GM12891 (cell line): ENCODE data around the gene OR1S2.

ENCODE experiments used
- DNase-seq: peaks from one replicate; pipeline ENCODE4 v3.0.0; 2011; ENCODE audit warnings: low spot score; ENCODE audit not compliant: insufficient read length
- FAIRE-seq: peaks from 2 replicates; lab custom pipeline; 2011; peaks lifted over from hg19 to GRCh38; lab: Jason Lieb, UNC
- PAX5 ChIP-seq: IDR thresholded peaks from 2 replicates; pipeline ENCODE4 v1.6.1; 2011; ENCODE audit warnings: low read length, moderate library complexity, mild to moderate bottlenecking; ENCODE audit not compliant: insufficient read depth, severe bottlenecking
- POLR2A ChIP-seq: IDR thresholded peaks from 2 replicates; pipeline ENCODE4 v1.6.1; 2011; ENCODE audit warnings: low read depth, low read length, control low read depth
- POLR2AphosphoS5 ChIP-seq: IDR thresholded peaks from 2 replicates; pipeline ENCODE4 v1.6.1; 2011; ENCODE audit warnings: low read depth, low read length, control low read depth
- POU2F2 ChIP-seq: IDR thresholded peaks from 2 replicates; pipeline ENCODE4 v1.6.1; 2011; ENCODE audit warnings: low read depth, mild to moderate bottlenecking, control low read depth, low read length, moderate library complexity
- SPI1 ChIP-seq: IDR thresholded peaks from 2 replicates; pipeline ENCODE4 v1.6.1; 2011; ENCODE audit warnings: low read depth, low read length, control low read depth
- TAF1 ChIP-seq: IDR thresholded peaks from 2 replicates; pipeline ENCODE4 v1.6.1; 2011; ENCODE audit warnings: low read depth, low read length, control low read depth

The OR1S2 gene

GRCh38 chr11:58188770-58189169 is 15.2 kb downstream of the OR1S2 start, which contains the start of gene OR9Q2:
Gene OR9Q2 (plus strand): TSS chr11:58189070. CDS start chr11:58190491, 1,421 bp downstream.
- FAIRE-seq (no peak), DNase-seq (no peak)
- no peak for TF ChIP-seq SPI1
- TF ChIP-seq TAF1: no peak
- no peak for TF ChIP-seq POU2F2
- TF ChIP-seq POLR2AphosphoS5: no peak
- TF ChIP-seq POLR2A: no peak
- TF ChIP-seq PAX5: no peak

DNA sequence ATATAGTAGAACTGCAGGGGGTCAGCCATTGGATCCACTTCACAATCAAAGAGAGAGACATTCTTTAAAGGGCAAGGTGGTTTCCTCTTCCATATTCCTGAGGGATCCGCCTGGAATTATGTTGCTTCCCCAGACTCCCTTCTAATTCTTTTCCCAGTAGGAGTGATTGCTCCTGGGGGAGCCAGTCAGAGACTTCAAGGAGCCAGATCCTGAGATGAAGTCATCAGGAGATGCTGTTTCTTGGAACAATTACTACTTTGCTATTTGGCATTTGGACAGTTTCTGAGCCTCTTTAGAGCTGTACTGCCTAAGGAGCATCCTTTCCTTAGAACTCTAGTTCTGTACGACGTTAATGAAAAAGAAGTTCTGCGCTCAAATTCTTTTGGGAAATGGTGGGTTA is 17.0 kb downstream of the OR1S2 start:
- no peak for FAIRE-seq
- TF ChIP-seq PAX5 (no peak), POU2F2 (no peak), TAF1 (no peak), POLR2A (no peak), SPI1 (no peak), POLR2AphosphoS5 (no peak)
- no peak for DNase-seq

DNA sequence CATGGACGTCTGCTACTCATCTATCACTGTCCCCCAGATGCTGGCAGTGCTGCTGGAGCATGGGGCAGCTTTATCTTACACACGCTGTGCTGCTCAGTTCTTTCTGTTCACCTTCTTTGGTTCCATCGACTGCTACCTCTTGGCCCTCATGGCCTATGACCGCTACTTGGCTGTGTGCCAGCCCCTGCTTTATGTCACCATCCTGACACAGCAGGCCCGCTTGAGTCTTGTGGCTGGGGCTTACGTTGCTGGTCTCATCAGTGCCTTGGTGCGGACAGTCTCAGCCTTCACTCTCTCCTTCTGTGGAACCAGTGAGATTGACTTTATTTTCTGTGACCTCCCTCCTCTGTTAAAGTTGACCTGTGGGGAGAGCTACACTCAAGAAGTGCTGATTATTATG is 24.3 kb downstream of the OR1S2 start:
- TF ChIP-seq POU2F2 (no peak), POLR2AphosphoS5 (no peak), POLR2A (no peak), TAF1 (no peak), SPI1 (no peak), PAX5 (no peak)
- no peak for FAIRE-seq

DNA sequence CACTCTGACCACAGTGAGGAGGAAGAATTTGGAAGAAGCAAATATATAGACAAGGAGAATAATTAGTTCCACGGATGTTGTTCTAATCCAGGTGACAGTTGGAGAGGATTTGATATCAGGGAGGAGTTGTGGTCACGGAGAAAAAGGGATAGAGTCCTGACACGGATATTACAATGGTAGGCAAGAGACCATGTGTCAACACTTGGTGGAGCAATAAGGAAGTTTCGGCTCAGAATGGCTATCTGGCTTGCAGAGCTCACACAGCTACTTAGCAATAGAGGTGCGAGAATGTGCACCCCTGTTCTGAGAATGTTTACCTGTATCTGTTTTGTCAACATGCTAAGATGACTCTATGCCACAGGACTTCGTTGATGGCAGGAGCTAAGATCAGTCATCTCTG is 25.5 kb downstream of the OR1S2 start:
- DNase-seq (no peak), FAIRE-seq (no peak)
- TF ChIP-seq SPI1 (no peak), POLR2AphosphoS5 (no peak), PAX5 (no peak), TAF1 (no peak), POU2F2 (no peak), POLR2A (no peak)

More for the DNA sequence above, 24.3 kb downstream of the OR1S2 start:
- DNase-seq: no peak

GRCh38 chr11:58177409-58178054 is 26.4 kb downstream of the OR1S2 start:
- FAIRE-seq: no peak
- DNase-seq: no peak
- TF ChIP-seq PAX5 (no peak), TAF1 (no peak), POU2F2 (no peak), POLR2A (no peak), POLR2AphosphoS5 (no peak)

GRCh38 chr11:58165504-58166106 is 38.3 kb downstream of the OR1S2 start:
- no peak for TF ChIP-seq POU2F2
- TF ChIP-seq SPI1: no peak
- TF ChIP-seq PAX5: no peak
- no peak for TF ChIP-seq POLR2AphosphoS5
- TF ChIP-seq TAF1: no peak
- no peak for TF ChIP-seq POLR2A
- FAIRE-seq: no peak
- no peak for DNase-seq

DNA sequence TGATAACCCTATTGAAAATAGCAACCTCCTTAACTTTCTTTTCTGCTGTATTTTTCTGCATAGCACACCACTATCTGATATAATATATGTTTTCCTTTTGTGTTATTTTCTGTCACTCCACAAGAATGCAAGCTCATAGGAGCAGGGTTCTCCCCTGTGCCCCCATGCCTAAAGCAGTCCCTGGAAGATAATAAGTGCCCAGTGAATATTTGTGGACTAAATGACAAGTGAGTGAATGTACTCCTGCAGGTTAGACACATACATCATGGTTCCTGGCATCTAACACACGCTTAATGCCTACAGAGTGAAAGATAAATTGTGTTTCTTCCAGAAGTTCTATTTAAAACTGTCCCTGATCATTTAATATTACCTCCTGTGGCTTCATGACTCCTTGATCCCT is 39.0 kb downstream of the OR1S2 start:
- FAIRE-seq (no peak), DNase-seq (no peak)
- TF ChIP-seq POU2F2 (no peak), POLR2AphosphoS5 (no peak)

- TF ChIP-seq TAF1 (no peak), SPI1 (no peak), PAX5 (no peak), POU2F2 (no peak), POLR2AphosphoS5 (no peak), POLR2A (no peak)
- DNase-seq: no peak
- no peak for FAIRE-seq
These were observed 39.6 kb downstream of the OR1S2 start for GRCh38 chr11:58164389-58164788.
